HFFc6 (cell line): Measurements from ENCODE around the gene OR2F1. TPM values are rescaled to one million over a fixed set of nuclear protein-coding genes. Genes with fewer than 3 reads are reported as not detected.

Source experiments
- DNase-seq: peaks from one replicate; pipeline ENCODE4 v3.0.0-alpha.2; 2018
- H3K27ac Mint-ChIP-seq: 2 replicates; pipeline ENCODE4 v1.8.0; 2020; ENCODE audit warnings: mild to moderate bottlenecking, mixed read lengths
- H3K27me3 Mint-ChIP-seq: 2 replicates; pipeline ENCODE4 v1.8.0; 2021; ENCODE audit warnings: mild to moderate bottlenecking, moderate library complexity, mixed read lengths; ENCODE audit not compliant: insufficient read depth
- H3K36me3 Mint-ChIP-seq: 2 replicates; pipeline ENCODE4 v1.8.0; 2021; ENCODE audit warnings: low read depth, mixed read lengths
- H3K4me1 Mint-ChIP-seq: 2 replicates; pipeline ENCODE4 v1.8.0; 2020; ENCODE audit warnings: low read depth, mixed read lengths
- H3K4me3 Mint-ChIP-seq: 2 replicates; pipeline ENCODE4 v1.8.0; 2020; ENCODE audit warnings: mild to moderate bottlenecking, moderate library complexity, mixed read lengths
- H3K9me3 Mint-ChIP-seq: 2 replicates; pipeline ENCODE4 v1.8.0; 2020; ENCODE audit warnings: mild to moderate bottlenecking, mixed read lengths
- CTCF ChIP-seq: fragments of 200-600 bp; sonication (generic); IDR thresholded peaks from 2 replicates; pipeline ENCODE4 v1.5.0; 2021; ENCODE audit warnings: antibody characterized with exemption, mild to moderate bottlenecking
- total RNA-seq, 6 experiments: library from RNA; stranded (reverse); fragmentation: NEBNext Ultra II Directional; extraction: Animal tissue kit (Norgen Biotek cat#: 25700); gene quantifications; 2 replicates in 1 of 6; 3 replicates in 5 of 6; pipeline ENCODE4 v1.2.3, GENCODE V29; 2021

Gene OR2F1
- total RNA-seq, 6 experiments from 2014 or later = not detected

DNA sequence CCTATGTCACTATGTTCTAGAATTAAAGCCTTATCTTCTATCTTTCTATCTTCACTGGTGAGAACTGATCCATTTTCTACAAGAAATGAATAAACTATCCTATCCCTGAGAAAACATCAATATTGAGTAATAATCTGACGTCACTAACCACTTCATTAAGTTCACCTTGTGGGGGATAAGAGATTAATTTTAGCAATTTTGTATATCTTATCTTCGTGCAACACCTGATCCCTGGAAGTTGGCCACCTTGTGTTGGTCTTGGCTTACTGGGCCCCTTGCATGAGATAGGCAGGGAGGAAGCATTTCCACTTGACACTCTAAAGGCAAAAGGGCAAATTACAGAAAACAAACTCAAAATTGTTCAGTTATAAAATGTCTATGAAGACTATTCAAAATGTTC is 25.4 kb downstream of the OR2F1 start:
- Mint-ChIP-seq H3K4me3 (no peak overlapping the region; the same call in 1 of the 2 replicates), H3K27me3 (no peaks in the 10 kb centered on the region), H3K9me3 (no peaks in the 10 kb centered on the region), H3K36me3 (no peaks in the 10 kb centered on the region), H3K4me1 (peaks cover 30% of the 10 kb centered on the region), H3K27ac (peak overlapping the region; percentile 20; the same call in 1 of the 2 replicates)
- TF ChIP-seq CTCF = no peak
- no peak for DNase-seq

- Mint-ChIP-seq H3K4me3 (no peak overlapping the region; the same call in 1 of the 2 replicates), H3K9me3 (no peaks in the 10 kb centered on the region; the same call in 1 of the 2 replicates), H3K27ac (no peak overlapping the region), H3K27me3 (no peaks in the 10 kb centered on the region), H3K36me3 (no peaks in the 10 kb centered on the region), H3K4me1 (peaks cover 30% of the 10 kb centered on the region)
- TF ChIP-seq CTCF = no peak
- no peak for DNase-seq
These were observed 26.3 kb downstream of the OR2F1 start for GRCh38 chr7:143980746-143981510.

DNA sequence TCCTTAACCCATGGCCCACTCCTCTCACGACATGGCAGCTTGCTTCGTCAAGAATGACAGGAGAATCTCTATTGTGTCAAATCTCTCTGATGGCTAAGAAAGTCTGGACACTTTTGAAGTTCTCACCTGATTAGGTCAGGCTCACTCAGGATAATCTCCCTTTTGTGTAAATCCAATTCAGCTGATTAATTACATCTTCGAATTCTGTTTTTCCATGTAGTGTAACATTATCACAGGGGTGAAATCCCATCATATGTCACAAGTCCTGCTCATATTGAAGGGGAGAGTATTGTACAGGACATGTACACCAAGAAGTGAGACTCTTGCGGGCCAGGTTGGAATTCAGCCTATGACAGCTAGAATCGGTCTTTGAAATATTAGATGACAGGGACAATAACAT is 29.3 kb downstream of the OR2F1 start:
- H3K9me3 Mint-ChIP-seq = no peaks in the 10 kb centered on the region; the same call in 1 of the 2 replicates
- H3K27me3 Mint-ChIP-seq = no peaks in the 10 kb centered on the region
- H3K4me3 Mint-ChIP-seq = no peak overlapping the region
- H3K4me1 Mint-ChIP-seq = peaks cover 40% of the 10 kb centered on the region
- H3K27ac Mint-ChIP-seq = no peak overlapping the region
- H3K36me3 Mint-ChIP-seq = no peaks in the 10 kb centered on the region
- no peak for TF ChIP-seq CTCF
- DNase-seq = no peak

DNA sequence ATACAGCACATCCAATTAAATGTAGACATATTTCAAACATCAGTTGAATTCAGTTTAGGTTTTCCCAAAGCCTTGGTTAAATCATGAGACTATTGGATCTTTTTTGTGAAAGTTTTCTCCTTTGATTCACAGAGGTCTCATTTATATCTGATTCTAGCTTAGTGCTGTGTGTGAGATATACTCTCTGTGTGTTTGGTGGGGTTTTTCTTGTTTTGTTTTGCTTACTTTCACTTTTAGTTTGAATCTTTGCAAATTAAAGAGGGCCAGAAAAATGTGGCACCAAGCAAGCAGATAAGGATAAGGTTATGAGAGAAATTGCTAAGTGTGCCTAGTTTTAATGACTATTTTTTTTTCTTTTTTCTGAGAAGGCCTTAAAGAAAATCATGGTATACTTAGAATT is 32.9 kb downstream of the OR2F1 start:
- Mint-ChIP-seq H3K9me3 (no peaks in the 10 kb centered on the region; the same call in 1 of the 2 replicates), H3K27me3 (no peaks in the 10 kb centered on the region), H3K4me1 (peaks cover 22% of the 10 kb centered on the region; the same call in 1 of the 2 replicates), H3K36me3 (no peaks in the 10 kb centered on the region), H3K4me3 (no peak overlapping the region), H3K27ac (no peak overlapping the region)
- no peak for DNase-seq
- no peak for TF ChIP-seq CTCF

GRCh38 chr7:143988976-143989745 is 34.5 kb downstream of the OR2F1 start:
- Mint-ChIP-seq H3K9me3 (no peaks in the 10 kb centered on the region; the same call in 1 of the 2 replicates), H3K36me3 (no peaks in the 10 kb centered on the region), H3K4me3 (no peak overlapping the region), H3K27ac (peak overlapping the region; percentile 19; the same call in 1 of the 2 replicates), H3K4me1 (peaks cover 22% of the 10 kb centered on the region; the same call in 1 of the 2 replicates), H3K27me3 (no peaks in the 10 kb centered on the region)
- peak; percentile 54 for DNase-seq
- TF ChIP-seq CTCF = no peak
